Heart left ventricle (tissue), 13 donors: ENCODE data around the gene RAB36.

ENCODE experiments used
- POLR2A ChIP-seq, 2 donors: fragments of 450-650 bp; IDR thresholded peaks; one replicate each; pipeline ENCODE4 v1.6.1; 2017; ENCODE audit warnings: antibody characterized with exemption in 2 of 2, mild to moderate bottlenecking in 2 of 2, moderate library complexity in 2 of 2
- TF ChIP-seq, protein P1 (sequence below), 12 donors: fragments of 200-600 bp; sonication (generic) in 4 of 12; IDR thresholded peaks; one replicate each; pipeline versions ENCODE4 v1.5.0 to v1.8.0; 2018 to 2022; ENCODE audit warnings: antibody characterized with exemption in 12 of 12, mild to moderate bottlenecking in 5 of 12
- donor health status: ischemic (EF 13 %, LVEDD 7.1; RV severe dilation, severe dysfunction).
- donor health status: DM: no; HTN: yes; CAD: no.
- donor health status: DM: no; HTN: no; CAD: no.
- donor health status: ischemic (EF 25% LVEDD 6.9; RV normal size, moderate dysfunction).
- donor health status: ischemic (EF 25% LVEDD 5.7; RV mildly dilated, moderate dysfunction).
- donor health status: ischemic (EF 35%, LVEDD 5.7; RV mildly dilated, moderate dysfunction).
- donor health status: nonischemic (EF 11% LVEDD 7.7; RV severe dilation, severe dysfunction).
- donor health status: DM: yes; HTN: yes; CAD: no.
- donor health status: PGD.
- donor health status: ischemic (EF 29% LVEDD 5.4; RV normal size, mild dysfunction).
- donor health status: nonischemic (EF 23%, LVEDD 6.1; RV moderate dilation, normal function).

DNA sequence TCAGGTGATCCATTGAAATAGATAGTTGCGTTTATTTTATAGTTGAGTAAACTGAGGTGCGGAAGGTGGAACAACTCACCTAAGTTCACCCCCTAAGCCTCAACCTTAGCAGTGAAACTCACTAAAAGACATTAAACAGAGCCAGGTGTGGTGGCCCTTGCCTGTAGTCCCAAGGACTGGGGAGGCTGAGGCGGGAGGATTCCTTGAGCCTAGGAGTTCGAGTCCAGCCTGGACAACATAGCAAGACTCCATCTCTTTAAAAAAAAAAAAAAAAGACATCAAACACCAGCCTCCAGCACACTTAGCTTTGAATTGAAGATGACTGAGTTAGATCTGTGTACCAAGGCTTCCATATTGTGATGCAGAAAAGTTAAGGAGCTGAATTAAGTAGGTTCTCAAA lies 845 bp upstream of the RAB36 start:
- TF ChIP-seq, protein P1, sequence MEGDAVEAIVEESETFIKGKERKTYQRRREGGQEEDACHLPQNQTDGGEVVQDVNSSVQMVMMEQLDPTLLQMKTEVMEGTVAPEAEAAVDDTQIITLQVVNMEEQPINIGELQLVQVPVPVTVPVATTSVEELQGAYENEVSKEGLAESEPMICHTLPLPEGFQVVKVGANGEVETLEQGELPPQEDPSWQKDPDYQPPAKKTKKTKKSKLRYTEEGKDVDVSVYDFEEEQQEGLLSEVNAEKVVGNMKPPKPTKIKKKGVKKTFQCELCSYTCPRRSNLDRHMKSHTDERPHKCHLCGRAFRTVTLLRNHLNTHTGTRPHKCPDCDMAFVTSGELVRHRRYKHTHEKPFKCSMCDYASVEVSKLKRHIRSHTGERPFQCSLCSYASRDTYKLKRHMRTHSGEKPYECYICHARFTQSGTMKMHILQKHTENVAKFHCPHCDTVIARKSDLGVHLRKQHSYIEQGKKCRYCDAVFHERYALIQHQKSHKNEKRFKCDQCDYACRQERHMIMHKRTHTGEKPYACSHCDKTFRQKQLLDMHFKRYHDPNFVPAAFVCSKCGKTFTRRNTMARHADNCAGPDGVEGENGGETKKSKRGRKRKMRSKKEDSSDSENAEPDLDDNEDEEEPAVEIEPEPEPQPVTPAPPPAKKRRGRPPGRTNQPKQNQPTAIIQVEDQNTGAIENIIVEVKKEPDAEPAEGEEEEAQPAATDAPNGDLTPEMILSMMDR (IDR thresholded peaks at IDR 0.05): no peak
- TF ChIP-seq POLR2A (IDR thresholded peaks at IDR 0.05): no peak
